GM04504 (cell line): Measurements from ENCODE around the gene XRCC3.

Source experiments
- DNase-seq: peaks from one replicate; pipeline ENCODE4 v3.0.0-alpha.2; 2012; ENCODE audit warnings: low read depth

XRCC3 gene

DNA sequence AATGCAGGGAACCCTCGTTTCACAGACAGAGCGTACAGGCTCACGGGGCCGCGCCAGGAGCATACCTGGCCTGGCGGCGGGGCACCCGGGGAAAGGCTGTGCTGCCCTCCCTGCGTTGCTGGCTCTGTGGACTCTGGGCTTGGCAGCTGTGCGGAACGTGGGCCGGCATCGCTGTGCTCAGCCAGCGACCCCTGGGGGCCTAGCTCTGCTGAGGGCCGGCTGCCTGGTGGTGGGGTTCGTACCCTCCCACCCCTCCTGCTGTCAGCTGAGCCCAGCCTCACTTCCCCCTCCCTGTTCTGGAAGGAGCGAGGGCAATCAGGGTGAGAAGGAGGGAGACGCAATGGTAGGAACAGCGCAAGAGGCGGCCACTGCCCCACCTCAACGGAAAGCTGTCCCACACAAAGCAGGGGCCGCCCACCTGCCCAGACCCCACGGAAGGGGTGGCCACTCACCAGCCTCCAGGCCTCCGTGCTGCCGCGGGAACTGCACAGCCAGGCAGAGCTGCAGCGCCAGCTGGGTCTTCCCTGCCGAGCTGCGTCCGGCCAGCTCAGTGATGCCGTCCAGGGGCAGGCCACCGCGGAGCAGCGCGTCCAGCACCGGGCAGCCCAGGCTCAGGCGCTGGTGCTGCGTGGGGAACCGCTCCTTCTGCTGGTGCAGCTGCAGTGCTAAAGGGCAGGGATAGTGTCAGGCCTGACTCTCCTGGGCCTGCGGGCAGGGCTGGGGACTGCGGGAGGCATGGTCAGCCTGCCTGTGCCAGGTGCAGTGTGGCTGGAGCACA, 8.5 kb downstream of the XRCC3 start:
- no peak for DNase-seq

DNA sequence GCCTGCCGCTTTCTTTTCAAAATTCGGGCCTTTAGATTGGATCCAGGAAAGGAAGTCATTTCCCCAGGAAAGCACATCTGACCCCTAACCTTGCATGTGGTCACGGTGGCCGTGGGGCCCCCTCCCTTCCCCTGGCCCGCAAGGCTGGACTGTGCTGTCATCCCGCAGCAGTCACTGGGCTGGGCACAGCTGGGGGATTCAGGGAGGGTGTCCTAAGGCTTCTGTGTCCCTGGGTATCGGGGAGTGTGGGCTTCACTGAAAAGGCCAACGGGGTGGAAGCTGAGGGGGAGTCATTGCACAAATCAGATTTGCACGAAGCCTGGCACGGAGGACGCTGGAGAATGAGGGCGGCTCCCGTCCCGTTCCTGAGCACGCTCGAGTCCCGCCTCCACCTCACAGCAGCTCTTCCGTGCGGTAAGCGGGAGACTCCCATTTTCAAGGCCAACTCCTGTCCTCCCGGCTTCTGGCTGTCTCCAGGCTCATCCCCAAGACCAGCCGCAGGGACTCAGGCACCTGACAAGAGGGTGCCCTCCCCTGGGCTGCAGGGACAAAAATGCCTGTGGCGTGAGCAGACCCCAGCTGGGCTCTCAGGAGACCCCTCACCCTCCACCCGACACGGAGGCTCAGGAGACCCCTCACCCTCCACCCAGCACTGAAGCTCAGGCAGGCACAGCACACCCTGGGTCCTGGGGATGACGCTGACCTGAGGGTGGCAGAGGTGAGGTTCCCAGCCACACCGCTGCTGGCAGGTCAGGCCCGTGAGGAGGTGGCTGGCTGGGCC, 9.6 kb downstream of the XRCC3 start:
- DNase-seq = no peak

DNA sequence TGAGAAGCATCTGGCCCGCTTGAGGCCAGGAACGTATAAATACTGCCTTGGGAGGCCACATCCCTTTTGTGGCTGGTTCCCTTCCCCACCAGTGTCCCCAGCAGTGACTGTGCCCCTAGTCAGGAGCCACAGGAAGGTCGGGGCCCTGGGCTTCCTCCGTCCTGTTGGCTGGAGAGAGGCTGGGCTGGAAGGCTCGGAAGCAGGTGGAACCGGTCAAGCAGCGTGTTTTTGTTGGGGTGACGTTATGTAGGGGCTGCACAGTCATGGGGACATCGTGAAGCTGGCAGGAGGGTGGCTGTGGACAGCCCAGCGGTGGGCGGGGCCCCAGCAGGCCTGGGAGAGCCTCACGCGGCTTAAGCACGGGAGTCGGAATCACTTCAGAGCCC, 10.1 kb downstream of the XRCC3 start:
- no peak for DNase-seq

DNA sequence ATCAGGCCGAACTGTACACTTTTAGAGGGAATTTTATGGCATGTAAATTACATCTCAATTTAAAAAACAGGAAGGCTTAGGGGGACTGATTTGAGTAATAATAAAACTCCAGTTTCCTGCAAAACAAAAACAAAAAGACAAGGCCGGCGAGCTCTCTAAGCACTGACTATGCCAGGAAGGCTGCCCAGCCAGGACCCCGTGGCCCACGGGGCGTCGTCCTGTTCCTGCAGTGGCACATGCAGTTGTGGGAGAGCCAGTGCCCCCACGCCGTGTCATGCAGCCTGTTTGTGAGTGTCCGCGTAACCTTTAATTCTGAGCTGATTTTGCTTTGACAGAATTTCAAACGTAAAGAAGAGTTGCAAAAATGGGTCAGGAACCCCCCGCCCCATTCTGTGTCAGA, 10.5 kb downstream of the XRCC3 start:
- no peak for DNase-seq

DNA sequence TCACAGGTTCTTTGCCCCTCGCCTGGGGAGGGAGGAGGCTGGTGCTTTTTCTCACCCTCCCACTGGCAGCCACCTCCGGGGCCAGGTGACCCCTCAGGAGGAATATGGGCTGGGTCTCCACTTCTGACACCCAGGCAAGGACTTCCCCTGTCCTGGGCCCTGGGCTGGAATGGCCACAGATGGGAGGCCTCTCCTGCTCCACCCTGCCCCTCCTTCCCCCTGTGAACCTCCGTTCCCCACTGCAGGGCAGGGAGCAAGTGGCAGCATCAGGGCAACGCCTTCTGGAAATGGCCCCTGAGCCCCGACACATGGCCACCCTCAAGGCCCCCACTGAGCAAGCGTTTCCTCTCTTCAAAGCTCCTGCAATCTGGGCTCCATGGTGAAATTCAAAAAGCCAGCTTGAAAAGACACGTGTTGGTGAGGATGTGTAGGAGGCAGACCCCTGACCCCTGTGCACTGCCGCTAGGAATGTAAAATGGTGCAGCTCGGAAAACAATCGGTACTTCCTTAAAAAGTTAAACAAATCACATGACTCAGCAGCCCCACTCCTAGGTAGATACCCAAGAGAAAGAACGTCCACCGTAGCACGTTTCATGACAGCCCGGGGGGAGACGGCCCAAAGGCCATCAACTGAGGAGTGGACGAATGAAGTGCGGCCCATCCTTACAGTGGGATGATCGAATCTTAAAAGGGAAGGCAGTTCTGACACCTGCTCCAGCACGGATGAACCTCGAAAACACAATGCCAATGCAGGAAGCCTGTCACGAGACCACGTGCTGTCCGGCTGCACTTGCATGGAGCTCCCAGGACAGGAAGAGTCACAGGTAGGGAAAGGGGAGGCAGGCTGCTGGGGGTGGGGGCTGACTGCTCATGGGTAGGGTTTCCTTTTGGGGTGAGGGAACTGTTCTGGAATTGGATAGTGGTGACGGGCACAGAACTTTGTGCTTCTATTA, 11.5 kb downstream of the XRCC3 start:
- no peak for DNase-seq

DNA sequence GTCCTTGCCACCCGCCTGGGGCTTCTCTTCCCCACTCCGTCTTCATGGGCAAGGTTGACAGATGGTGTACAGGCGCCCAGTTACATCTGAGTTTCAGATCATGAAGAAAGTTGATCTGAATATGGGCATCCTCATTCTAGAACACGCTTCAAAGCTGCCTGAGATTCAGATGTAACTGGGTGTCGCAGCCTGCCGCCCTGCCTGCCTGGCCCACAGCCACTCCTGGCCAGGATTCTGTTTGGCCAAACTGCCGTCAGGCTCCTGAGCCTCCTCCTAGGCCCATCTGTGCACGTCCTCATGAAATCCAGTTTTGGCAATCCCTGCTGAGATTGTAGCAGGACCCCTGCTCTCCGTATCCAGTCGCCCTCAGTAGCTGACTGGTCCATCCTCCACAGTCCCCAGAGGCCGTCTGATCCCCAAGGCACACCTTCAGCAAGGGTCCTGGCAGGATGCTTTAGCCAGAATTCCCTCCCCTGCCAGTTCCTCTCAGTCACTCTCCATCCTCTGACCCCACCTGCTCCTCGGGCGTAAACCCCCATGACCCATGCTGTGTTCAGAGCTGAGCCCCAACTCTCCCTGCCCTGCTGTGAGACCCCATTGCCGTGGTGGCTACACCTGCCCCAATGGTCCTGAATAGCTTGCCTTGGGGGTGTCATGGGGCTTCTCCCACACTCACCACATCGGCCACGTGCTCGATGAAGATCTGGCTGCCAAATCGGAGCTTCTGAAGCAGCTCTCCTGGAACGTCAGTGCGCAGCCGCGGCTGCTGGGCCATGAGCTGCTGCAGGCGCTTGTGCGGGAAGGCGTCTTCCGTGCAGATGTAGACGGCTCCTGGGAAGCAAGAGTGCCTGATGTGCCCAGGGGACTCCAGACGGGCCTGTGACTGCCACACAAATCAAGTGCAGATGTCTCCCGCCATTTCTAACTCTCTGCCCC, 12.5 kb downstream of the XRCC3 start:
- no peak for DNase-seq

DNA sequence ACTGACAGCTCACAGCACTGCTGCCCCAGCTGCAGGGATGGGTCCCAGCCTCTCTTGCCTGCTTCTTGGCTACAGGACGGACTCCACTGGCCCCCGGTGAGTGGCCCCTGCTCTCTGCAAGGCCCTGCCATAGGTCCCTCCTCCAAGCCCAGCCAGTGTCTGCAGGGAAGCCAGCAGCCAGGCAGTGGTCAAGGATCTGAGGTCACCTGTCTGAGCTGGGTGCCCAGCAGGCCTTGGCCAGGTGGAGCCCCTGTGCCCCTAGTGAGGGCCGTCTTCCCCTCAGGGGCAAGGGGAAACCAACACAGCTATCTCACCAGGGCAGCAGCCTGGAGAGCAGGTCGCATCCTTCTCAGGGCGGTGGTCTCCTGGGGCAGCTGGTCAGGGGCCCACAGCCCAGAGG, 13.2 kb downstream of the XRCC3 start:
- no peak for DNase-seq

DNA sequence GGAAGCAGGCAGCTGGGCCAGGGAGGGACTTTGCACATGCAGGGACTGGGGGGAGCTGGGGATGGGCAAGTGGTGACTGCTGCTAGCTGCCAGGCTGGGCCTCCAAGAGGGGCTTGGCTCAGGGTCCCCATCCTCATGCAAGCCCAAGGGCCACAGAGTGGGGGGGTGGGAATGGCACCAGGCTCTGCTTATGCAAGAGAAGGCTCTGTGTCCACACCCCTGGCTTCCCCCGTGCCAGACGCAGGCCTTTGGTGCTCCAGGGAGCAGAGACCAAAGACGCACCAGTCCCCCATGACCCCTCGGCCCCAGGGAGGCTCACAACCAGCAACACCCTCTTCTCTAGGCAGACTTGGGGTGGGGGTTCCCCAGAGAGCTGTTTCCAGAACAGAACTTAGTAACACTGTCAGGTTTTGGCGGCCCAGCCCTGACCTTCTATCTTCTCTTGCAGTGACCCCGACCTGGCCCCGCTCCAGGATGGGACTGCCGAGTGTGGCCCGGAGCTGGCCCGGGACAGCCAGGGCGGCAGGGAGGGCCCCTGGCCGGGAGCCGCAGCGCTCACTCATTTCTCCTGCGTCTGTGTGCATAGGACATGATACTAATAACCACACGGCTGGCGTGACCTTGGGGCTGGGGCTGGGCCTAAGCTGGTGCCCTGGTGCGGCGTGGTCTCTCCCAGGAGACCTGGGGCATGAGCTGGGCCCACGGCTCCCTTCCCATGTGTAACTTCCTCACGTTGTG, 14.3 kb downstream of the XRCC3 start:
- no peak for DNase-seq

DNA sequence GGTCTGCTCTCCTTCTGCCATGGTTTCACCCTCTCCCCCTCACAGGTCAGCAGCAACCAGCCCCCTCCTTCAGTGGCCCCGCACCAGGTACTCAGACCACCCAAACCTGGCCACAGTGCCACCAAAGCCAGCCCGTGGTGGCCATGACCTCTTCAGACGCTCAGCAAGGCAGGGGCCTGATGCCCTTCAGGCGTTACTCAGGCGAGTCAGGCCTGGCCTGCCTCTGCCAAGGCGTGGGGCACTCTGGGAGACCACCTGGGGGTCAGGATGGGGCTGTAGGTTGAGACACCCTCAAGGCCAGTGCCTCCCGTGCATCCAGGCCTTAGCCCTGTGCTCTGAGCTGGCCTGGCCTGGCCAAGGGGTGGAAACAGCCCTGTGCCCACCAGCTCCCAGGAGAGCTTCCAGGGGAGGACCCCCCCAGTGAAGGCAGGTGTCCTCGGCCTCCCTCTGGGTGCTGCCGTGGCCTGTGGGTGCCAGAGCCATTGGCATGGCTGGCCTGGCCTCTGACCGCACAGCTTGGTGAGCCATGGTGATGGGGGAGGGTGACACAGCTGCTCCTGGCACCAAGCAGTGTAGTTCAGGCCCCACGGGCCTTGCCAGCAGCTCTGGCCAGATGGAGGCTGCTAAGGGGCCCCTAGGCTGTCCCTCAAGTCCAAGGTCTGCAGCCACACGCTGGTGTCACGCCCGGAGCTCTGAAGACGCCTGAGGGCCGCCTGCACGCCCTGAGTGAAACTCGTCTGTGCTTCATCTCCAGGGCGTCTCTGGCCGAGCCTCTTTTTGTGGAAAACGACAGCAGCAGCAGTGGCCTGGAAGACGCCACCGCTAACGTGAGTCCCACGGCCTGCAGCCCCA, 15.1 kb downstream of the XRCC3 start:
- DNase-seq = no peak

DNA sequence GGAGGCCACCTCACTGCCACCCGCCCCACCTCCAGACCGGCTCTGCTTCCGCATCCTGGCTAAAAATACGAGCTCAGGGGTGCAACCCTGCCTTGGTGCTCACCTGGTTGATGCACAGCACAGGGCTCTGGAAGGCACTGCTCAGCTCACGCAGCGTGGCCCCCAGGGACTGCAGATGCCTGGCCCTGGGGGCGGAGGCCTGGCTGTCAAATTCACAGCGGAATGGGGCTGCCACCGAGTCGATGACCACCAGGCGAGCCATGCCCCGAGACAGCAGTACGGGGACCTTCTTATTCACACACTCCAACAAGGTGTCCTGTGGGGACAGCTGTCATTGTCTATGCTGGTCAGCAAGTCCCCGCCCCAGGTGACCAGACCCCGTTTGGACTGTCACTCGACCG, 16.0 kb downstream of the XRCC3 start:
- no peak for DNase-seq

DNA sequence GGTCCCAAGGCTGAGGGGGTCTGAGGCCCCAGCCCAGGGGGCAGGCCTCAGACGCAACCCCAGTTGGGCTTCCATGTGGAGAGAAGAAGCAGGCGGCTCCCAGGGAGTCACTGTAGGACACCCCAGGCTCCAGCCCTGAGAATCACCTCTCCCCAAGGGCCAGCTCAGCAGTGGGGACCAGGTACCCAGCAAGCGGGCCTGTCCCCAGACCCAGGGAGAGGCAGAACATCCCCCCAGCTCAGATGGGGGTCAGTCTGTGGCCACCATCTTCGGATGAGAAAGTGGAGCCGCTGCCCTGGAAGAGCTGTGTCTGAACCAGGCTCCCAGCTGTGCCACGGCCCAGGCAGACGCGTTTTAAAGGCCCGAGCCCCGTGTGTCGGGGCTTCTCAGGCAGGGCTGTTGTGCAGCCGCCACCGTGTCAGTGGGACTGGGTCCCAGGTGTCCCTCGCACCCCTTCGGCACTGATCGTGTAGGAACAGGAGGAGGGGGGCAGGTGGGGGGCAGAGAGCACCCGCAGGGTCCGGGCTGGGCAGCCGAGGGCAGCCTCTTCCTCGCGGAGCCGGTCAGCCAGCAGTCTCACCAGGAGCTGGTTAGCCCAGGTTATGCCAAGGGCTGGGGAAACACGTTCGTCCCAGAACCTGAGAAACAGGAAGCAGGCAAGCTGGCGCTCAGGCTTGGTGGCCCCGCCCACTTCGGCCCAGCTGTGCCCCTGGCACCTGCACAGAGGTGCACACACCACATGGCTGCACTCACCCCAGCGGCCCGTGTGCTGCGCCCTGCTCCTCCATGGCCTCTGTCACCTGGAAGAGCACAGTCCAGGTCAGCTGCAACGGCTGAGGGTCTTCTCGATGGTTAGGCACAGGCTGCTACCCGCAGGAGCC, 16.6 kb downstream of the XRCC3 start:
- no peak for DNase-seq

DNA sequence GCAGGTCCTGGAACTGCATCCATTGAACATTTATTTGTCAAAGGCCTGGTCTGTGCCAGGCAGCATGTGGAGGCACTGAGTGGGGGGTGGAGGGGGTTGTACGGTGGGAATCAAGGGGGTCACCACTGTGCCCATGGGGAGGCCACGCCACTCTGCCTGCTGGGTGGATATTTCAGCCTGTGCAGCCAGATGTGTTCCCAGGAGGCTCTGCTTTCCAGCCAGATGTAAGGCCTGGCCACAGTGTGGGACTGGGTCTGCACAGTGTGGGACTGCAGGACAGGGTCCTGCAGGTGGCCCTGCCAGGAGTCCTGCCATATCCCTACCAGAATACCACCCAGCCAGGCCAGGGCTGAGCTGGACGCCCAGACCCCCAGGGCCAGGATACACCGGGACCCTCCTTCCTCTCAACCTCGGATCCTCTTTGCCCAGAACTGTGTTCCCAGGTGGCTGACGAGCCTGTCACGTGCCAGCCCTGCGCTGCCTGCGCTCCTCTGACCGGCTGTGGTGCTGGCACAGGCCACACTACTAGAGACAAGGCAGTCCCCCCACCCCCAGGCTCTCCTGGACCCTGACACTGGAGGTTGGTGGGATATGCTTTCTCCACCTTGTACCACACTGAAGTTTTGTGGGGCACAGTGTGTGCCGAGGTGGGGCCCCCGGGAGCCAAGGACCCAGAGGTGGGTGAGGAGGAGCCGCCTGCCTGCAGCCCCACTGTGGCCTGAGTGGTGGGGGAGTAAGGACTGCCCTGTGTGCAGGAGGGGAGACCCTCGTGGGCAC, 17.5 kb downstream of the XRCC3 start:
- DNase-seq = no peak

DNA sequence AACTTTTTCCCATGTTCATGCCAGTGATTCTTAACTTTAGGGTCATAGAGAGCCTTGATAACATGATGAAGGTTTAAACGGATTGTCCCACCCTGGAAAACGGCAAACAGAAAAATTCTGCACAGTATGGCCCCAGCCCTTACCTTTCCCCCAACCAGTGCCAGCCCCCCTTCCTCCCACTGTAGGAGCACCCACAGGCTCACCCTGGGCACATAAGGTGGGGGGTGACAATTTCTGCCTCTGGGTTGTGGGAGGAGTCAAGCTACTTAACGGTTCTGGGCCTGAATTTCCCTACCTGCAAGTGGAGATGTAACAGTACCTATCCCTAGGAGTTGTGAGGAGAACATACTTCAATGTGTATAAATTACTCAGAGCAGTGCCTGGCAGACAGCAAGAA, 18.0 kb downstream of the XRCC3 start:
- DNase-seq = no peak

DNA sequence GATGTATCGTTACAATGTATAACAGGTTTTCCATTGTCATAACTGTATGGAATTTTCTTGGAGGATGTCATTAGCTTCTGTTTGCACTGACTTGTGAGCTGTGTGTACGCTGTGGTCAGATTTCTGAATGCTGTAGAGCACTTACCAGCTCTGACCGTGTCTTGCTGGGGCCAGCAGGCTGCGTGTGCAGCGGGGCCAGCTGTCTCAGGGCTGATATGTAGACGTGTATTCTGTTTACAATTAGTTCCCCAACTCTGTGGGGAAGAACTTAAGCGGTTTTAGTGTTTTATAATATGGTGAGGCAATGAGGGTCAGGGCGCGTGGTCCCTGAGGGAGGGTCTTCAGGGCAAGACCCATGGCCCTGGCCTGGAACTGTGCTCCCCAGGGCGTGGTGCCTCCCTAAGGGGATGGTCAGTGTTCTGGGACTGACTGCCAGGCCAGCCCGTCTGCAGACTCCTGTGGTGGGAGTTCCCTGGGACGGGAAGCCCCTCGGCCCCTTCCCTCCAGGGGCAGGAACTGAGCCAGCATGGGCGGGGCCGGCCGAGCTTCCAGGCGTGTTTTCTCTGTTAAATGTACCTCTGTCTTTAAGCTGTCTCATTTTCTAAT, 18.7 kb downstream of the XRCC3 start:
- no peak for DNase-seq

DNA sequence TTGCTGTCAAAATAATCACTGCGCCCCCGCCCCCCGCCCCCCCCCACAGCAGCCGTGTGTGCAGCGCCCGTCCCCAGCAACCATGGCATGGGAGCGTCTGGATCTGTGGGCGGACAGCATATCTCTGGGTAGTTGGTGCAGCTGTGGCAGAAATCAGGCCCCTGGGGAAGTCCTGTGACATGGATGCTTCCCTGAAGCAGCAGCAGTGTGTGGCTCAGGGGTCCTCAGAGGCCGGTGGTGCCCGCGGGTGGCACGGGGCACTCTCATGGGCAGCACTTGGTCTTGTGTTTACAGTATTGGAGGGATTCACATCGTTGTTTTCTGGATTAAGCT, 19.2 kb downstream of the XRCC3 start:
- no peak for DNase-seq

DNA sequence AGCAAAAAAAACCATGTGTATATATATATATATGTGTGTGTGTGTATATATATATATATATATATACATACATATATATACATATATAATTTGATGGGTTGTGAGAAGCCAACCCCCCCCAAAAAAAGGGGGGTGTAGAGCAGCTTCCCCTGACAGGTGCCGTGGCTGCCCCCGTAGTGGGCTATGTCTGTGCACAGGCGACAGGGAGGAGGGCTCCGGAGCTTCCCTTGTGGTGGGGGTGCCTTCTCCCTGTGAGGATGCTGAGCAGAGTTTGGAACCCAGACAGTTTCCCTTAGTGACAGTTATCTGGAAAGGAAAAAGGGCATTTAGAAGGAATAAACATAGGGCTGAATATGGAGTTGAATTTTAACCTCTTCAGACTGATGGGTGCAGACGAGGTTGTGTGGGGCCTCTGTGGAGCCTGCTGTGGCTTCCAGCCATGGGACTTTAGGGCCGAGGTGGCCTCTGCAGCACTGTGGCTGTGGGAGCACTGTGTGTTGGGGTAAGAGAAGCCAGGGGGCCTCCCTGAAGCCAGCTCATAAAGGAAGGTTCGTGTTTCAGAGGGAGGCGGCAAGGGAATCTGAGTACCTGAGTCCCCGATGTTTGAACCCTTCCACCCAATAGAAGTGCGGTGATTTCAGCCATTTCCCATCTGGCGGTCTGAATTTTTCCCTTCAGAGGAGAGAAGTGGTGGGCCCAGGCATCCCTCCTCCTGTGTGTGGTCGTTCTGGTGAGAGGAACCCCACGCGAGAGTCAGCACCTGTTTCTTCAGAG, 19.8 kb downstream of the XRCC3 start:
- no peak for DNase-seq

DNA sequence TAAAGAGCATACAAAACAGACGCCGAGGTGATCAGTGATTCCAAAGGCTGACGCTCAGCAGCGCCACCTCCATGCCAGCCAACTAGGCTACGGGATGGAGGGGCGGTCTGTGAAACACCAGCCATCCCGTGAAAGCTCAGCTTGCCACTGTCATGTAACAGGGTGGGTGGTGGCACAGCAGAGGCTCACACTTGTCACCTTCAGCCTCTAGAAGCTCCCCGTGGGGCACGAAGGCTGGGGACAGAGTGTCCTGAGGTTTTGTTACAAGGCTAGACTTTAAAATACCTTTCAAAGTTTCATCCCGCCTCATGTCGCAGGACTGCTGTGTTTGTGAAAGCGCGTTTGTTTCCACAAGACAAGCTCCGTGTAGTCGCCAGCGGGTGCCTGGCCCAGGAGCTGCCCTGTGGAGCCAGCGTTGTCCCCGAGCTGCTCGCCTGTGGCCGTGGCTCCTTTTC, 20.7 kb downstream of the XRCC3 start:
- DNase-seq = no peak
